Measurements from ENCODE around the gene RAB38.

DNA sequence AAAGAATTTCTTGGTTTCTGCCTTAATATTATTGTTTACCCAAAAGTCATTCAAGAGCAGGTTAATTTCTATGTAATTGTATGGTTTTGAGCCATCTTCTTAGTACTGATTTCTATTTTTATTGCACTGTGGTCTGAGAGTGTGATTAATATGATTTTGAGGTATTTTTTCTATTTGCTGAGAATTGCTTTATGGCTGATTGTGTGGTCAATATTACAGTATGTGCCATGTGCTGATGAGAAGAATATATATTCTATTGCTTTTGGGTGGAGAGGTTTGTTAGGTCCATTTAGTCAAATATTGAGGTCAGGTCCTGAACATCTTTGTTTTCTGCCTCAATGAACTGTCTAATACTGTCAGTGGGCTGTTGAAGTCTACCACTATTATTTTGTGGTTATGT, 20.7 kb upstream of the RAB38 start:
- TF ChIP-seq, protein P1, sequence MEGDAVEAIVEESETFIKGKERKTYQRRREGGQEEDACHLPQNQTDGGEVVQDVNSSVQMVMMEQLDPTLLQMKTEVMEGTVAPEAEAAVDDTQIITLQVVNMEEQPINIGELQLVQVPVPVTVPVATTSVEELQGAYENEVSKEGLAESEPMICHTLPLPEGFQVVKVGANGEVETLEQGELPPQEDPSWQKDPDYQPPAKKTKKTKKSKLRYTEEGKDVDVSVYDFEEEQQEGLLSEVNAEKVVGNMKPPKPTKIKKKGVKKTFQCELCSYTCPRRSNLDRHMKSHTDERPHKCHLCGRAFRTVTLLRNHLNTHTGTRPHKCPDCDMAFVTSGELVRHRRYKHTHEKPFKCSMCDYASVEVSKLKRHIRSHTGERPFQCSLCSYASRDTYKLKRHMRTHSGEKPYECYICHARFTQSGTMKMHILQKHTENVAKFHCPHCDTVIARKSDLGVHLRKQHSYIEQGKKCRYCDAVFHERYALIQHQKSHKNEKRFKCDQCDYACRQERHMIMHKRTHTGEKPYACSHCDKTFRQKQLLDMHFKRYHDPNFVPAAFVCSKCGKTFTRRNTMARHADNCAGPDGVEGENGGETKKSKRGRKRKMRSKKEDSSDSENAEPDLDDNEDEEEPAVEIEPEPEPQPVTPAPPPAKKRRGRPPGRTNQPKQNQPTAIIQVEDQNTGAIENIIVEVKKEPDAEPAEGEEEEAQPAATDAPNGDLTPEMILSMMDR (IDR thresholded peaks at IDR 0.05), result no peak
- TF ChIP-seq POLR2AphosphoS5 (IDR thresholded peaks at IDR 0.05) (no peak), POLR2A (IDR thresholded peaks at IDR 0.05) (no peak)

Measured in breast epithelium (tissue), 3 donors.